Kidney (tissue), 14 donors: ENCODE measurements around the gene SFXN5. TPM values are rescaled to one million over a fixed set of nuclear protein-coding genes. Genes with fewer than 3 reads are reported as not detected.
A peak's percentile ranks its signal among the peaks of the same experiment; 100 is the strongest.

ENCODE experiments used
- DNase-seq, 5 donors: peaks; one replicate each; pipeline ENCODE4 v3.0.0-alpha.2; 2013 to 2020
- FAIRE-seq: peaks from 2 replicates; lab custom pipeline; 2012; peaks lifted over from hg19 to GRCh38; lab: Jason Lieb, UNC
- H3K27ac ChIP-seq, 2 donors: one replicate each; pipeline ENCODE4 v1.7.0; 2013; ENCODE audit warnings: low read depth in 2 of 2, low read length in 2 of 2, inconsistent platforms in 1 of 2
- H3K27me3 ChIP-seq: one replicate; pipeline ENCODE4 v1.7.1; 2013; ENCODE audit warnings: low read length, inconsistent platforms; ENCODE audit not compliant: control insufficient read depth, insufficient read depth
- H3K36me3 ChIP-seq, 3 donors: one replicate each; pipeline versions ENCODE4 v1.7.0 to v1.7.1; 2013; ENCODE audit warnings: low read length in 3 of 3, control low read depth in 1 of 3, inconsistent platforms in 1 of 3; ENCODE audit not compliant: insufficient read depth in 3 of 3, control insufficient read depth in 2 of 3
- H3K4me1 ChIP-seq, 3 donors: one replicate each; pipeline versions ENCODE4 v1.7.0 to v1.7.1; 2013; ENCODE audit warnings: low read length in 3 of 3, inconsistent platforms in 1 of 3, low read depth in 1 of 3; ENCODE audit not compliant: control insufficient read depth in 2 of 3, insufficient read depth in 2 of 3
- H3K4me3 ChIP-seq, 3 donors: one replicate each; pipeline versions ENCODE4 v1.7.0 to v1.8.1; 2013; ENCODE audit warnings: low read length in 3 of 3, control low read depth in 1 of 3, inconsistent platforms in 1 of 3
- H3K9ac ChIP-seq, 3 donors: one replicate each; pipeline versions ENCODE4 v1.7.0 to v1.7.1; 2013; ENCODE audit warnings: low read length in 3 of 3, control low read depth in 1 of 3, inconsistent platforms in 1 of 3
- H3K9me3 ChIP-seq, 3 donors: one replicate each; pipeline versions ENCODE4 v1.7.0 to v1.7.1; 2013; ENCODE audit warnings: low read length in 3 of 3, control low read depth in 1 of 3, inconsistent platforms in 1 of 3; ENCODE audit not compliant: control insufficient read depth in 2 of 3, insufficient read depth in 1 of 3
- intact Hi-C: fragments of 100-400 bp; cut with DNase I; formaldehyde crosslinking; loops from one replicate; pipeline ENCODE4 v1.11.1; 2022
- polyA plus RNA-seq: library from polyadenylated mRNA; stranded (reverse); fragments of 350-450 nt; fragmentation: Illumina TruSeq; extraction: RNeasy Lipid Tissue Mini Kit (QIAGEN cat#74804); gene quantifications from one replicate; pipeline ENCODE4 v1.2.3, GENCODE V29; 2014; ENCODE audit warnings: low read depth, low replicate concordance; ENCODE audit not compliant: insufficient read depth
- total RNA-seq: library from RNA; stranded (reverse); fragmentation: NEBNext Ultra II Directional; extraction: Animal tissue kit (Norgen Biotek cat#: 25700); gene quantifications from one replicate; pipeline ENCODE4 v1.2.1, GENCODE V29; 2021
- TF ChIP-seq, protein P1 (sequence below): IDR thresholded peaks from 3 replicates; pipeline ENCODE4 v1.5.1; 2012; ENCODE audit warnings: mild to moderate bottlenecking, moderate library complexity, borderline replicate concordance; ENCODE audit not compliant: insufficient read depth; ENCODE audit errors: extremely low read depth
- donor health status: control.
- donor health status: control.
- donor health status: control.
- donor health status: control.
- donor health status: control.
- donor health status: DM: yes; HTN: yes; CAD: no.
- donor health status: Normal renal cell carcinoma (clear cell type).

The SFXN5 gene
- total and polyA plus RNA-seq, 2 donors from 2014 or later: 21.4 to 35.9 TPM

DNA sequence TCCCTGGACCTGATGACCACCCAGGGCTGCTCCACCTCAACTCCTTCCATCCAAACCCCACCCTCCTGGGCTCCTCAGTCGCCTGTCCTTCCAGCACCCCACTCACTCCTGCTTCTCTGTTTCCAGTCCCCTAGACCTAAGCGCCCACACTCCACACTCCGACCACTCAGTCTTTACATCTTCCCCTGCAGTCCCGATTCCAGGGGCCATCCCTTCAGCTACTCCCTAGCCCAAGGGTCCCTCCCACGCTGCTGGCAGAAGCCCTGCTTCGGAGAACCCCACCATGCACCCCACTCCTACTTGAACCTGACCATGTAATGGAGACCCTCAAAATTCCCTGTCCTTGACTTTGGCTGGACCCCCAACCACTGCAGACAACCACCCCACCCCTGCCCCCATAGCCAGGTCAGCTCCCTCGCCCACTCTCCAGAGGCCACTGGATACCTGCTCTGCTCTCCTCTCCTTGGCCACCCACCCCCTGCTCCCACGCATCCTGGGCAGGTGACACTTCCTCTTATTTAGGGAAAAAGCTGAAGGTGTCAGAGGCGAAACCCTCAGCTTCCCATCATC is 126.0 kb downstream of the SFXN5 start:
- Histone ChIP-seq H3K9ac (no peak overlapping the region), H3K4me1 (peaks cover 0 to 5% (median 0%) of the 10 kb centered on the region in 3 donors), H3K4me3 (no peak overlapping the region), H3K9me3 (no peaks in the 10 kb centered on the region), H3K27ac (no peak overlapping the region), H3K27me3 (no peaks in the 10 kb centered on the region), H3K36me3 (no peaks in the 10 kb centered on the region)
- intact Hi-C loops: no loop called here
- TF ChIP-seq, protein P1, sequence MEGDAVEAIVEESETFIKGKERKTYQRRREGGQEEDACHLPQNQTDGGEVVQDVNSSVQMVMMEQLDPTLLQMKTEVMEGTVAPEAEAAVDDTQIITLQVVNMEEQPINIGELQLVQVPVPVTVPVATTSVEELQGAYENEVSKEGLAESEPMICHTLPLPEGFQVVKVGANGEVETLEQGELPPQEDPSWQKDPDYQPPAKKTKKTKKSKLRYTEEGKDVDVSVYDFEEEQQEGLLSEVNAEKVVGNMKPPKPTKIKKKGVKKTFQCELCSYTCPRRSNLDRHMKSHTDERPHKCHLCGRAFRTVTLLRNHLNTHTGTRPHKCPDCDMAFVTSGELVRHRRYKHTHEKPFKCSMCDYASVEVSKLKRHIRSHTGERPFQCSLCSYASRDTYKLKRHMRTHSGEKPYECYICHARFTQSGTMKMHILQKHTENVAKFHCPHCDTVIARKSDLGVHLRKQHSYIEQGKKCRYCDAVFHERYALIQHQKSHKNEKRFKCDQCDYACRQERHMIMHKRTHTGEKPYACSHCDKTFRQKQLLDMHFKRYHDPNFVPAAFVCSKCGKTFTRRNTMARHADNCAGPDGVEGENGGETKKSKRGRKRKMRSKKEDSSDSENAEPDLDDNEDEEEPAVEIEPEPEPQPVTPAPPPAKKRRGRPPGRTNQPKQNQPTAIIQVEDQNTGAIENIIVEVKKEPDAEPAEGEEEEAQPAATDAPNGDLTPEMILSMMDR: no peak
- FAIRE-seq (no peak), DNase-seq (no peak)

- no peaks in the 10 kb centered on the region for H3K27me3 ChIP-seq
- intact Hi-C loops: no loop called here
- TF ChIP-seq, protein P1: no peak
- no peaks in the 10 kb centered on the region for H3K9me3 ChIP-seq
- peaks cover 0 to 8% (median 0%) of the 10 kb centered on the region in 3 donors for H3K4me1 ChIP-seq
- H3K36me3 ChIP-seq: no peaks in the 10 kb centered on the region
- DNase-seq (no peak), FAIRE-seq (no peak)
- no peak overlapping the region for H3K27ac ChIP-seq
- no peak overlapping the region for H3K9ac ChIP-seq
- no peak overlapping the region for H3K4me3 ChIP-seq
Observed at GRCh38 chr2:72944804-72945449, 126.6 kb downstream of the SFXN5 start.

DNA sequence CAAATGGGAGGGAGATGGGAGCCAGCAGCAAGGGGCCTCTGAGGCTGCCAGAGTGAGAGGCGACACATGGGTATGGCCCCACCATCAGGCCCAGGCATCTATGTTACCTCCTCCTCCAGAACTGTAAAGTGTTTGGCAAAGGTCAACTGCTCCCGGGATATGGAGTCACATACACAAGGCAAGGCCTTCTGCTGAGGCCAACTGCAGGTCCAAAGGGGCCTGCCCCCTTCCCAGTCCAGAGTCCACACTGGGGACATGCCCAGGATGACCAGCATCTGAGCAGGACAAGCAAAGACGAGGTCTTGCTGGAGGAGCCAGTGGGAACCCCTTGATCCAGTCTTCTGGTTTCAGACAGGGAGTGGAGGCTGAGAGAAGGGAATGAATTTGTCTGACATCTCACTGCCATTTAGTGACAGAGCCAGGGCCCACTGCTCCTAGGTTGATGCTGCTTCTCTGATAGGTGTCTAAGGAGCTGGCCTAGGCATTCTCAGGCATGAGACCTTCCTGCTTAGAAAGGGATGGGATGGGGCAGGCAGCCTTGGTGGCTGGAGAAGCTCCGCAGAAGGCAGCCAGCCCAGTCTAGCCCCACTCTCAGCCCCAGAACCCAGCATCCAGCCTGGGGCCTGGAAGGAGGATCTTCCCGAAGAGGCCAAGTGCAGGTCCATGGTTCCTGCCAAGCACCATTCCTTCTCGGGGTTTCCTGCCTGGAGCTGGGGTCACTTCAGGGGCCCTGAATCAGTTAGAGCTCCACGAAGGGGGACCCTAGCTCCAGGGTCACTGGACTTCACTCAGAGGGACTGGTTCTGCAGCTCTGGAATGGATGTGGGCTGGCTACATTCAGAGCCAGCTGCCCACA is 127.7 kb downstream of the SFXN5 start:
- DNase-seq: peak in 1 of 5 donors; percentile 40
- FAIRE-seq: no peak

More for the DNA sequence above, 127.7 kb downstream of the SFXN5 start:
- Histone ChIP-seq H3K4me3 (no peak overlapping the region), H3K4me1 (peaks cover 0 to 8% (median 0%) of the 10 kb centered on the region in 3 donors), H3K9me3 (no peaks in the 10 kb centered on the region), H3K9ac (no peak overlapping the region), H3K36me3 (no peaks in the 10 kb centered on the region), H3K27me3 (no peaks in the 10 kb centered on the region), H3K27ac (no peak overlapping the region)
- TF ChIP-seq, protein P1: no peak
- intact Hi-C loops: no loop called here
